Smooth muscle cell (in vitro differentiated cells): Measurements from ENCODE around the gene ZNF692. TPM values are rescaled to one million over a fixed set of nuclear protein-coding genes. Genes with fewer than 3 reads are reported as not detected.
A peak's percentile ranks its signal among the peaks of the same experiment; 100 is the strongest.
"Not testable (repeated sequence)": the region's sequence is repeated elsewhere in the genome, so short reads cannot be mapped to it uniquely, and the experiment has no call there.

Experiments
- DNase-seq: peaks from one replicate; lab custom pipeline; 2025; ENCODE audit not compliant: unreplicated experiment; lab: John Stamatoyannopoulos, UW
- H2AFZ ChIP-seq: fragments of 200-600 bp; sonication (generic); 2 replicates; pipeline ENCODE4 v1.6.0; 2016; ENCODE audit warnings: antibody characterized with exemption, low read depth, mild to moderate bottlenecking
- H3F3A ChIP-seq: fragments of 200-600 bp; sonication (generic); 2 replicates; pipeline ENCODE4 v1.6.0; 2017; ENCODE audit warnings: antibody characterized with exemption, low read depth
- H3K27ac ChIP-seq: fragments of 200-600 bp; sonication (generic); 2 replicates; pipeline ENCODE4 v1.5.1; 2016; ENCODE audit warnings: low read depth, mild to moderate bottlenecking
- H3K27me3 ChIP-seq: fragments of 200-600 bp; sonication (generic); 2 replicates; pipeline ENCODE4 v1.6.1; 2016; ENCODE audit warnings: low read depth, mild to moderate bottlenecking
- H3K36me3 ChIP-seq: fragments of 200-600 bp; sonication (generic); 2 replicates; pipeline ENCODE4 v1.5.1; 2016; ENCODE audit warnings: low read depth
- H3K4me1 ChIP-seq: fragments of 200-600 bp; sonication (generic); 2 replicates; pipeline ENCODE4 v1.5.1; 2016; ENCODE audit warnings: low read depth
- H3K4me2 ChIP-seq: fragments of 200-600 bp; sonication (generic); 2 replicates; pipeline ENCODE4 v1.6.0; 2016; ENCODE audit warnings: mild to moderate bottlenecking
- H3K4me3 ChIP-seq: fragments of 200-600 bp; sonication (generic); 2 replicates; pipeline ENCODE4 v1.5.1; 2016; ENCODE audit warnings: mild to moderate bottlenecking
- H3K79me2 ChIP-seq: fragments of 200-600 bp; sonication (generic); 2 replicates; pipeline ENCODE4 v1.6.0; 2016; ENCODE audit warnings: low read depth, mild to moderate bottlenecking
- H3K9ac ChIP-seq: fragments of 200-600 bp; sonication (generic); 2 replicates; pipeline ENCODE4 v1.6.0; 2016; ENCODE audit warnings: low read depth
- H3K9me3 ChIP-seq: fragments of 200-600 bp; sonication (generic); replicated peaks from 2 replicates; pipeline ENCODE4 v1.5.1; 2016; ENCODE audit warnings: low read depth
- H4K20me1 ChIP-seq: fragments of 200-600 bp; sonication (generic); 2 replicates; pipeline ENCODE4 v1.6.0; 2016; ENCODE audit warnings: low read depth
- WGBS: methylation state at CpG from one replicate; pipeline ENCODE4 v1.1.7; 2016; ENCODE audit warnings: low lambda C conversion rate; 5-methylcytosine and 5-hydroxymethylcytosine counted together
- polyA plus RNA-seq: library from polyadenylated mRNA; unstranded; fragments of >200 nt; fragmentation: Nextera tagmentation; extraction: Ambion mirVana; gene quantifications from 2 replicates; pipeline ENCODE4 v1.2.1, GENCODE V29; 2016
- total RNA-seq: library from RNA; depleted of rRNA; stranded (reverse); fragments of >200 nt; gene quantifications from 2 replicates; pipeline ENCODE4 v1.2.3, GENCODE V29; 2014
- TF ChIP-seq, protein P1 (sequence below): fragments of 200-600 bp; sonication (generic); IDR thresholded peaks from 2 replicates; pipeline ENCODE4 v1.5.1; 2017; ENCODE audit warnings: borderline replicate concordance, mild to moderate bottlenecking, antibody characterized with exemption; ENCODE audit not compliant: insufficient read depth, poor library complexity, severe bottlenecking

Gene ZNF692
- total and polyA plus RNA-seq, 2 experiments from 2014 or later: 24.8 to 25.9 TPM

DNA sequence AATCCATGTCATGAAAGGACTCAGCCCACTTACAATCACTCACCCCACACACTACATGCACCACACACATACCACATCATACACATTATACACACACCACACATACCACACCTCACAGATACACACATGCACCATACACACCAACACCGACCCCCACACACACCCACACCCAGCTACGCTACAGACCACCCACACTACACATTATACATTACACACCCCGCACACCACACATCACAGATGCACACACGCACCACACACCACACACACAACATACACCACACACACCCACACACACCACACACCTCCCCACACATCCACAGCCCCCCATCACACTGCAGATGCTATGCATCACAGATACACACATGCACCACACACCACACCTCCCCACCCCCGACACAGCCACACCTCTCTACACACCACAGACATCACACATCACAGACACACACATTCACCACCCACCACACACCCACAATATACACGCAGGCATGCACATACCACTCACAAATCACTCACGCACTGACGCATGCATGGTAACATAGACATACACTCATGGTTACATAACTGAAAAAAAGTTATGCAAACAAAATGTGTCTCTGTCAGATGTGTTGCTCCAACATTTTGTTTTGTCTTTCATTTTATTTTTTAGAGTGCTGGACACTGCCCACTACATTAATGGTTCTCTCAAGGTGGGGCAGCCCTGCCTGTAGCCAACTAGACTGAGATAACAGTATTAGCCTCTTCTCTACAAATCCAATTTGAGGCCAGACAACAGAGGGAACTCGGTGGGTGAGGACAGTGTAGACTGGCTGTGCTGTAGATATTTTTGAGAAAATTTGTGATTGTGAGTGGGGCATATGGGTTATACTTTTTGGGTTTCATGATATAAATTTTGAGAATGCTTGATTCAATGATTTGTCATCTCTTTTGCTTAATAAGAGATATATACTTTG lies 31.9 kb upstream of the ZNF692 start:
- DNase-seq: no peak
- Histone ChIP-seq H3K36me3 (no peaks in the 10 kb centered on the region), H2AFZ (no peak overlapping the region), H3F3A (no peaks in the 10 kb centered on the region), H3K27ac (no peak overlapping the region), H4K20me1 (no peaks in the 10 kb centered on the region), H3K9me3 (no peaks in the 10 kb centered on the region), H3K4me1 (peaks cover 20% of the 10 kb centered on the region), H3K4me2 (no peak overlapping the region), H3K79me2 (no peaks in the 10 kb centered on the region), H3K27me3 (no peaks in the 10 kb centered on the region), H3K4me3 (no peak overlapping the region), H3K9ac (no peak overlapping the region)
- WGBS: 93% methylated on average over 9 of the region's 9 CpGs
- TF ChIP-seq, protein P1, sequence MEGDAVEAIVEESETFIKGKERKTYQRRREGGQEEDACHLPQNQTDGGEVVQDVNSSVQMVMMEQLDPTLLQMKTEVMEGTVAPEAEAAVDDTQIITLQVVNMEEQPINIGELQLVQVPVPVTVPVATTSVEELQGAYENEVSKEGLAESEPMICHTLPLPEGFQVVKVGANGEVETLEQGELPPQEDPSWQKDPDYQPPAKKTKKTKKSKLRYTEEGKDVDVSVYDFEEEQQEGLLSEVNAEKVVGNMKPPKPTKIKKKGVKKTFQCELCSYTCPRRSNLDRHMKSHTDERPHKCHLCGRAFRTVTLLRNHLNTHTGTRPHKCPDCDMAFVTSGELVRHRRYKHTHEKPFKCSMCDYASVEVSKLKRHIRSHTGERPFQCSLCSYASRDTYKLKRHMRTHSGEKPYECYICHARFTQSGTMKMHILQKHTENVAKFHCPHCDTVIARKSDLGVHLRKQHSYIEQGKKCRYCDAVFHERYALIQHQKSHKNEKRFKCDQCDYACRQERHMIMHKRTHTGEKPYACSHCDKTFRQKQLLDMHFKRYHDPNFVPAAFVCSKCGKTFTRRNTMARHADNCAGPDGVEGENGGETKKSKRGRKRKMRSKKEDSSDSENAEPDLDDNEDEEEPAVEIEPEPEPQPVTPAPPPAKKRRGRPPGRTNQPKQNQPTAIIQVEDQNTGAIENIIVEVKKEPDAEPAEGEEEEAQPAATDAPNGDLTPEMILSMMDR: no peak

DNA sequence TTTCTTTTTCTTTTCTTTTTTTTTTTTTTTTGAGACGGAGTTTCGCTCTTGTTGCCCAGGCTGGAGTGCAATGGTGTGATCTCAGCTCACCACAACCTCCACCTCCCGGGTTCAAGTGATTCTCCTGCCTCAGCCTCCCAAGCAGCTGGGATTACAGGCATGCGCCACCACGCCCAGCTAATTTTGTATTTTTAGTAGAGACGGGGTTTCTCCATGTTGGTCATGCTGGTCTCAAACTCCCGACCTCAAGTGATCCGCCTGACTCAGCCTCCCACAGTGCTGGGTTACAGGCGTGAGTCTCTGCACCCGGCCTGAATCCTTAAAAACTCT lies 31.0 kb upstream of the ZNF692 start:
- H3K9ac ChIP-seq, H3K27ac ChIP-seq: not testable (repeated sequence)

DNA sequence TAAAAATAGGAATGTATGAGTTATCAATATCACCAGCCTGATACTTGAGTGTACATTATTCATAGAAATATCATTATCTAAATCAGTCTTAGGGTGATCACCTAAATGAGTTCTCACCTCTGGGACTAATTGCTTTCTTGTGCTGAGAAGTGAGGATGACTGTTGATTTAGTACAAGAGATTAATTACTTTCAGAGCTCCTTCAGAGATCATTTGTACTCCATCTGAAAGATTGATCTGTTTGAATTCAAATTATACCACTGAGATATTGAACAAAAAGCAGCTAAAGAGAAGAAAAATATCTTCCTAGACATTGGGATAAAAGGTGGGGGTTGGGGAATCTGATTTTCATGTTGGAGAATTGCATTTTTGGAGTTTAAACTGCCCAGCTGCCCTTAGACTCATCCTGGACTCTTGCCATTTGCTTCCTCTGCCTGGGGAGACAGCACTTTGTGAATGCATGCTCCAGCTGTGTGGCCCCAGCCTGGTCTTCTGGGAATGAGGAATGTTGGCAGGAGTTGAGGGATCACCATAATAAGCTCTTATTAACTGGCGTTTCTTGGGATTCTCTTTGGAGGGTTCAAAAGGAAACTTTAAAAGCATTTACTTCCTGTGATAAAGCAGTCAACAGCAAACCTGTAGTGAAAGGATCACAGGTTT lies 27.5 kb upstream of the ZNF692 start:
- H3K4me1 ChIP-seq: peaks cover 22% of the 10 kb centered on the region
- H3K9me3 ChIP-seq: no peaks in the 10 kb centered on the region
- H3K36me3 ChIP-seq: no peaks in the 10 kb centered on the region
- H3K4me2 ChIP-seq: no peak overlapping the region
- DNase-seq: no peak
- no peaks in the 10 kb centered on the region for H3K79me2 ChIP-seq
- H4K20me1 ChIP-seq: no peaks in the 10 kb centered on the region
- H3K9ac ChIP-seq: no peak overlapping the region
- H3K27ac ChIP-seq: no peak overlapping the region
- 19% methylated on average over 1 of the region's 1 CpG for WGBS
- H2AFZ ChIP-seq: peak overlapping the region; percentile 25
- no peaks in the 10 kb centered on the region for H3F3A ChIP-seq
- TF ChIP-seq, protein P1: no peak
- no peaks in the 10 kb centered on the region for H3K27me3 ChIP-seq
- no peak overlapping the region for H3K4me3 ChIP-seq

More for the DNA sequence above, 31.0 kb upstream of the ZNF692 start:
- DNase-seq, H3F3A ChIP-seq, H3K79me2 ChIP-seq, H4K20me1 ChIP-seq, H2AFZ ChIP-seq, H3K36me3 ChIP-seq, H3K4me3 ChIP-seq, H3K4me2 ChIP-seq, H3K27me3 ChIP-seq, H3K9me3 ChIP-seq: not testable (repeated sequence)
- 83% methylated on average over 9 of the region's 10 CpGs for WGBS
- H3K4me1 ChIP-seq: peaks cover 22% of the 10 kb centered on the region

DNA sequence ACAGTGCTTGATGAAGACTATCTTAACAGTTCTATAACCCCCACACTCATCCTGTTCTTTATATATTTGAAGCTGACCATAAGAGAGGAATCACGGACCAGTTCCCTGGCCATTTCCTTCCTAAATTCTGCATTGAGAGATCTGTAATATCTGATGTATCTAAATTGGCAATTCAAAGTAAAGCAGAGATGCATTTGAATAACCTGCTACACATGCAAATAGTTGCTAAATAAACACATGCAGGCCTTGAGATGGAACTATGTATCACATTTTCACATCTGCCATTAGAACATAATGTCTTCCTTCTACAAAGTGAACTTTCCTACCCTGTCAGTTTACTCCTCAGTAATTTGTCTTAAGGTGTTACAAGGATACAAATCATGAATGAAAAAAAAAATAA lies 26.8 kb upstream of the ZNF692 start:
- Histone ChIP-seq H3F3A (no peaks in the 10 kb centered on the region), H3K4me1 (peaks cover 22% of the 10 kb centered on the region), H3K4me3 (no peak overlapping the region), H3K27ac (no peak overlapping the region), H3K27me3 (no peaks in the 10 kb centered on the region), H3K9ac (no peak overlapping the region), H4K20me1 (no peaks in the 10 kb centered on the region), H2AFZ (no peak overlapping the region), H3K79me2 (no peaks in the 10 kb centered on the region), H3K36me3 (no peaks in the 10 kb centered on the region), H3K9me3 (no peaks in the 10 kb centered on the region), H3K4me2 (no peak overlapping the region)
- TF ChIP-seq, protein P1: no peak
- DNase-seq: no peak
- 80% methylated on average over 1 of the region's 1 CpG for WGBS
